ENCODE results near the gene CD248.
"Not testable (repeated sequence)": the region's sequence is repeated elsewhere in the genome, so short reads cannot be mapped to it uniquely, and the experiment has no call there.

CD248 gene

DNA sequence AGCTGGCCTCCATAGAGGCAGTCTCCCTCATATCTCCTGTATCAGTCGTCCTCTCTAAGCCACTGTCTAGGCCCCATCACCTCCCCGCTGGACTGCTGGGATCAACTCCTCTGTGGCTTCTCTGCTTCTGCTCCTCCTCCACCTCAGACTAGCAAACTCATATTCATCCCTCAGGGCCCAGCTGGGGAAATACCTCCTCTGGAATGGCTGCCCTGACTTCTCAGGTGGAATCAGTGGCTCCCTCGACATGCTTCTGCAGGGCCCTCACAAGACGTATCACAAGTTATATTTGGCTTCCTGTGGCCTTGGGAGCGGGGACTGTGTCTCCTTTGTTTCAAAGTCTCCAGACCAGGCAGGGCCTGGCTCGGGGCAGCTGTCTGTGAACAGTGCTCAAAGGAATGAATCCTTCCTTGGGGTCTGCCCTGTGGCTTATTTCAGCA, 44.7 kb upstream of the CD248 start:
- ChIA-PET CTCF (interaction anchor here (0.5 to 1.5 kb wide), 3 partner anchors 25 to 33 kb away, joined by 3 to 7 read pairs (median 4); no protein-coding TSS in a partner anchor), POLR2A (interaction anchor here (1.1 kb wide), 1 partner anchor 14 kb away, joined by 5 read pairs; the partner anchor contains the start of gene B4GAT1)
- TF ChIP-seq FOXM1 (IDR thresholded peaks at IDR 0.05; ENCODE audit: borderline replicate concordance): no peak
- no peak for DNase-seq (ENCODE audit: extremely low spot score)

DNA sequence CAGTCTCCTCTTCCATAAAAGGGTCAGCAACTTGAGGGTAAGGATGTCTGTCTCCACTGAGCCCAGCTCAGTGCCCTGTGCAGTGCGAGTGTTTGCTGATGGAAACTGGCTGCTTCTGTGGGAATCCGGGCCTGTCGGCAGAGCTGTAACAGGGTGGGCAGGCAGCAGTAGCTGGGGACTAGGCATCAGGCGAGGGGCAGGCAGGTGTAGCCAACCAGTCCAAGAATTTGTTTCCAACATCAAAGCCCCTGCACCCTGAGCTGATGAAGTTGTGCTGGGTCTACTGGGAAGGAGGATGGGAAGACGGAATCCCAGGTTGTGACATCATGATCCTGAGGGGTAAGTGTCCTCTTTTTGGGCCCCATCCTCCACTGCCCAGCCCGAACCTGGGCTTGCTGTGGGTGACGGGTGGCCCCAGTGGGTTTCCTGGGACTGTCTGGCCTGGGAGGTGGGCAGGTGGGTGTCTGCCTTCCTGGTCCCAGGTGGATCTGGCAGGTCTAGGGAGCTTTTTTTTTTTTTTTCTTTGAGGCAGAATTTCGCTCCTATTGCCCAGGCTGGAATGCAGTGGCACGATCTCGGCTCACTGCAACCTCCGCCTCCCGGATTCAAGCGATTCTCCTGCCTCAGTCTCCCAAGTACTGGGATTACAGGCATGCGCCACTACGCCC, 43.7 kb upstream of the CD248 start:
- ChIA-PET POLR2A (interaction anchor here (0.7 to 1.1 kb wide), 2 partner anchors 13 kb away, joined by 3 to 5 read pairs; partner anchors contain the start of gene B4GAT1), CTCF (interaction anchor here (1.2 kb wide), 1 partner anchor 29 kb away, joined by 3 read pairs; no protein-coding TSS in a partner anchor)
- DNase-seq (ENCODE audit: extremely low spot score): peak; percentile 7
- TF ChIP-seq ELF4 (IDR thresholded peaks at IDR 0.05): no peak
- no peak for TF ChIP-seq NFRKB (IDR thresholded peaks at IDR 0.05)
- no peak for TF ChIP-seq TARDBP (IDR thresholded peaks at IDR 0.05)
- no peak for TF ChIP-seq FOXK2 (IDR thresholded peaks at IDR 0.05)
- no peak for TF ChIP-seq L3MBTL2 (conservative IDR thresholded peaks at IDR 0.05)
- TF ChIP-seq BHLHE40 (IDR thresholded peaks at IDR 0.05; ENCODE audit: borderline replicate concordance): no peak
- TF ChIP-seq ARNT (IDR thresholded peaks at IDR 0.05): no peak
- no peak for TF ChIP-seq HDGF (IDR thresholded peaks at IDR 0.05; ENCODE audit: borderline replicate concordance)
- TF ChIP-seq FOXA1 (IDR thresholded peaks at IDR 0.05): no peak
- no peak for TF ChIP-seq FOXM1 (IDR thresholded peaks at IDR 0.05; ENCODE audit: borderline replicate concordance)
- no peak for TF ChIP-seq SP1 (IDR thresholded peaks at IDR 0.05)

DNA sequence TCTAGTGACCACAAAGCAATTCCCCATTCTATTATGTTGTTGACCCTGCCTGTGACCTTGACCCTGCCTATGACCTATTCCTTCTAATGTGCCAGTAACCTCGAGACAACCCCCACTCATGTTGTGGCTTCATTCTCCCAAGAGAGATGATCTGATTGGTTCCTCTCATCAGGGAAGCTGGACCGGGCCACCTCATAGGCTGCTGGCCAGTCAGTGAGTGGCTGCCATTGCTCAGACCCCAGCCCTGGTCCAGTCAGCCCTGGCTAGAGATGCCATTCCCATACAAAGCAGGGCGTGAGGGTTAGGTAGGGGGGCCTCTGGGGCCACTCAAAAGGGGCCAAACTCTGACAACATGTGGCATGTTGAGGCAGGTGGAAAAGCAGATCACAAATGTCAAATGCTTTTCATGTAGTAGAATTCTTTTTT, 42.8 kb upstream of the CD248 start:
- CTCF ChIA-PET: no interaction called here

DNA sequence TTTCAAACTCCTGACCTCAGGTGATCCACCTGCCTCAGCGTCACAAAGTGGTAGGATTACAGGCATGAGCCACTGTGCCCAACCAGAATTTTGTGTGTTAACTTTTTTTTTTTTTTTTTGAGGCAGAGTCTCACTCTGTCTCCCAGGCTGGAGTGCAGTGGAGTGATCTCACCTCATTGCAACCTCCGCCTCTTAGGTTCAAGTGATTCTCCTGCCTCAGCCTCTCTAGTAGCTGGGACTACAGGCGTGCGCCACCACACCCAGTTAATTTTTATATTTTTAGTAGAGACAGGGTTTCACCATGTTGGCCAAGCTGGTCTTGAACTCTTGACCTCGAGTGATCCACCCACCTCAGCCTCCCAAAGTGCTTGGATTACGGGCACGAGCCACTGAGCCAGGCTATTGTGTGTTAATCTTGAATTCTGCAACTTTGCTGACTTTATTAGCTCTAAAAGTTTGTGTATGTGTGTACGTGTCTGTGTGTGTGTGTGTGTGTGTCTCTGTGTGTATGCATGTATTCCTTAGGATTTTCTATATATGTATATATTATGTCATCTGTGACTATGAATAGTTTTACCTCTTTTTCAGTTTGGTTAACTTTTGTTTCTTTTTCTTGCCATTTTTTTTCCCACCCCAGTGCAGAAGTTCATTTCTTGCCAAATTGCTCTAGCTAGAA, 33.9 kb upstream of the CD248 start:
- ChIA-PET CTCF (interaction anchor here (0.6 kb wide), 1 partner anchor 61 kb away, joined by 3 read pairs; no protein-coding TSS in a partner anchor), POLR2A (interaction anchor here (1.2 kb wide), 1 partner anchor 61 kb away, joined by 4 read pairs; the partner anchor contains the start of gene YIF1A)
- DNase-seq (ENCODE audit: extremely low spot score): not testable (repeated sequence)

More for the DNA sequence above, 42.8 kb upstream of the CD248 start:
- POLR2A ChIA-PET: no interaction called here
- no peak for DNase-seq (ENCODE audit: extremely low spot score)
- TF ChIP-seq BHLHE40 (IDR thresholded peaks at IDR 0.05; ENCODE audit: borderline replicate concordance): no peak
- no peak for TF ChIP-seq FOXM1 (IDR thresholded peaks at IDR 0.05; ENCODE audit: borderline replicate concordance)
- no peak for TF ChIP-seq HDGF (IDR thresholded peaks at IDR 0.05; ENCODE audit: borderline replicate concordance)
- no peak for TF ChIP-seq FOXK2 (IDR thresholded peaks at IDR 0.05)
- no peak for TF ChIP-seq LEF1 (IDR thresholded peaks at IDR 0.05; ENCODE audit: borderline replicate concordance)
- no peak for TF ChIP-seq SP1 (IDR thresholded peaks at IDR 0.05)

DNA sequence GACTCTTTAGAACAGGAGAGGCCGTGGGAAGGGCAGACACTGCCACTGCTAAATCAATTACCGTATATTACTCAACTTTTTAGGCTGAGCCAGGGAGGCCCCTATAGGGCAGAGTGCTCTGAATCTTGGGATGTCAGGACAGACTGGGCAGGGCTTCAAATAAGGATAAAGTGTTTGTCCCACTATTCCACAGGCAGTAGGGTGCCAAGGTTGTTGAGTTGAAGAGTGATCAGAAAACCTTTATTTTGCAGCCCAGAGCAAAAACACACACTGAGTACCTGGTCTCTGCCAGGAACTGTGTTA, 32.2 kb upstream of the CD248 start:
- ChIA-PET POLR2A (no interaction called here), CTCF (no interaction called here)
- no peak for TF ChIP-seq CTBP1 (IDR thresholded peaks at IDR 0.05; ENCODE audit: borderline replicate concordance)
- TF ChIP-seq LEF1 (IDR thresholded peaks at IDR 0.05; ENCODE audit: borderline replicate concordance): no peak
- no peak for TF ChIP-seq SUZ12 (IDR thresholded peaks at IDR 0.05)
- TF ChIP-seq FOXM1 (IDR thresholded peaks at IDR 0.05; ENCODE audit: borderline replicate concordance): no peak
- TF ChIP-seq ARNT (IDR thresholded peaks at IDR 0.05): no peak
- TF ChIP-seq FOXK2 (IDR thresholded peaks at IDR 0.05): no peak
- no peak for TF ChIP-seq L3MBTL2 (conservative IDR thresholded peaks at IDR 0.05)
- no peak for TF ChIP-seq ZNF384 (IDR thresholded peaks at IDR 0.05)
- no peak for TF ChIP-seq BHLHE40 (IDR thresholded peaks at IDR 0.05; ENCODE audit: borderline replicate concordance)
- TF ChIP-seq HDGF (IDR thresholded peaks at IDR 0.05; ENCODE audit: borderline replicate concordance): no peak
- no peak for TF ChIP-seq NFRKB (IDR thresholded peaks at IDR 0.05)
- TF ChIP-seq FOXA1 (IDR thresholded peaks at IDR 0.05): no peak
- TF ChIP-seq ELF4 (IDR thresholded peaks at IDR 0.05): no peak
- TF ChIP-seq TARDBP (IDR thresholded peaks at IDR 0.05): no peak
- TF ChIP-seq, protein P1, sequence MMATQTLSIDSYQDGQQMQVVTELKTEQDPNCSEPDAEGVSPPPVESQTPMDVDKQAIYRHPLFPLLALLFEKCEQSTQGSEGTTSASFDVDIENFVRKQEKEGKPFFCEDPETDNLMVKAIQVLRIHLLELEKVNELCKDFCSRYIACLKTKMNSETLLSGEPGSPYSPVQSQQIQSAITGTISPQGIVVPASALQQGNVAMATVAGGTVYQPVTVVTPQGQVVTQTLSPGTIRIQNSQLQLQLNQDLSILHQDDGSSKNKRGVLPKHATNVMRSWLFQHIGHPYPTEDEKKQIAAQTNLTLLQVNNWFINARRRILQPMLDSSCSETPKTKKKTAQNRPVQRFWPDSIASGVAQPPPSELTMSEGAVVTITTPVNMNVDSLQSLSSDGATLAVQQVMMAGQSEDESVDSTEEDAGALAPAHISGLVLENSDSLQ (IDR thresholded peaks at IDR 0.05): no peak
- TF ChIP-seq SP1 (IDR thresholded peaks at IDR 0.05): no peak
- no peak for DNase-seq (ENCODE audit: extremely low spot score)

DNA sequence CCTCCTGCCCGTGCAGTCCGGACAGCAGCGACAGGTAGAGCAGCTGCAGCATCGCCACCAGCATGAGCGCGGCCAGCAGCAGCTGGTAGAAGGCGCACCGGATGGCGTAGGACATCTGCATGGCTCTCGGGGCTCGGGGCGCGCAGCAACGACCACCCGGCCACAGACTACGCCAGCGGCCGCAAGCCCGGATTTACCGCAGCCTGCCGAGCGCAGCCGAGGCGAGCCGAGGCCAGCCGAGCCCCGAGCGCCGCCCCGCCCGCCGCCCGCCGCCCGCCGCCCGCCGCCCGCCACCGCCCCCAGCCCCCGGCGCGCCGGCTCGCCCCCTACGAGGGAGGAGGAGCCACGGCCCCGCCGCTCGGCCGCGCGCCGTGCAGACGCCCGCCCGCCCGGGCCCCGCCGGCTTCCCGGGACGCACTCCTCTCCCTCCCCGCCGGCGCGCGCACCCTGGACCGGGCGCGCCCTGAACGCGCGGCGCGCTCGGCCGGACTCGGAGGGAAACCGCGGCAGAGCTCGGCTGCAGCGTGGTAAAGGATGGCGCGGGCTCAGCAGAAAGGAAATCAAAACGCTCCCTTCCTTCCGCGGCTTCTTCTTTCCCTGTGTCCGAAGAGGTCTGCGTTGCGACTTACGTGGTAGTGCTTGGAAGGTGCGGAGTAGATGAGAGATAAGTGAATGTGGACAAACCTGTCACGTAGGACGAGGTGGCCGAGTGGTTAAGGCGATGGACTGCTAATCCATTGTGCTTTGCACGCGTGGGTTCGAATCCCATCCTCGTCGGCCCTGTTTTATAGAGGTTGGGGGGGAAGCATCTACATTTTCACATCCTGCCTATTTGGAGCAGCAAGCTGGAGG, 30.8 kb upstream of the CD248 start, which contains the start of gene B4GAT1:
Gene B4GAT1, minus strand, starts transcription at position 205 of the 852 bp plus-strand sequence. Its CDS starts 84 bp downstream, at position 121.
- DNase-seq (ENCODE audit: extremely low spot score): peak; percentile 72
- peak; percentile 48; the same call in 1 of the 2 replicates for TF ChIP-seq L3MBTL2 (conservative IDR thresholded peaks at IDR 0.05)
- peak; percentile 69 for TF ChIP-seq TARDBP (IDR thresholded peaks at IDR 0.05)
- TF ChIP-seq ELF4 (IDR thresholded peaks at IDR 0.05): no peak
- peak; percentile 71; the same call in 1 of the 2 replicates for TF ChIP-seq CTBP1 (IDR thresholded peaks at IDR 0.05; ENCODE audit: borderline replicate concordance)
- no peak for TF ChIP-seq ZNF384 (IDR thresholded peaks at IDR 0.05)
- TF ChIP-seq, protein P1 (IDR thresholded peaks at IDR 0.05): no peak
- POLR2A ChIA-PET: interaction anchor here (0.7 to 4.4 kb wide), 9 partner anchors 10 to 970 kb away, joined by 3 to 19 read pairs (median 4); partner anchors contain the start of genes RIN1, SLC29A2 and YIF1A
- CTCF ChIA-PET: interaction anchor here (0.9 to 1.1 kb wide), 2 partner anchors 16 to 35 kb away, joined by 3 to 7 read pairs; no protein-coding TSS in a partner anchor
